ENCODE results near the gene SLC7A6OS. TPM values are rescaled to one million over a fixed set of nuclear protein-coding genes. Genes with fewer than 3 reads are reported as not detected.

The SLC7A6OS gene
- total RNA-seq, 6 experiments from 2014 or later, result 10.5 to 16.2 (median 13.7) TPM

DNA sequence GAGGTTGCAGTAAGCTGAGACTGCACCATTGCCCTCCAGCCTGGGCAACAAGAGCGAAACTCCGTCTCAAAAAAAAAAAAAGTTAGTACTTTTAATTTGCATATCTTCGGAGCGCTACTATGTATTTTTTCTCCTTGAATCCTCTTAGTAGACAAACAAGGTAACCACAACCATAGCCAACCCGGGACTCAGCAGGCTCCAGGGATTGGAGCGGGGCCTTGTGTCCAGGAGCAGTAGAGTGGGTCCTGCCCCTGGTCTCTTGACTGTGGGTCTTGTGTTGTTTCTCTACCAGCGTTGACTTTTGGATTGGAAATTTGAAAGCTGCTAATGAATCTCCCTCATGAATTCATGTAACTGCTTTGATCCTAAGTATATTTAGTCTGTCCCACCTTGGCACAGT lies 32.4 kb upstream of the SLC7A6OS start:
- Mint-ChIP-seq H3K27me3 (ENCODE audit: insufficient read depth) (no peaks in the 10 kb centered on the region), H3K4me3 (no peak overlapping the region), H3K4me1 (ENCODE audit: low read depth) (no peaks in the 10 kb centered on the region), H3K36me3 (ENCODE audit: low read depth) (peaks cover 34% of the 10 kb centered on the region), H3K9me3 (no peaks in the 10 kb centered on the region), H3K27ac (no peak overlapping the region)
- TF ChIP-seq, protein P1, sequence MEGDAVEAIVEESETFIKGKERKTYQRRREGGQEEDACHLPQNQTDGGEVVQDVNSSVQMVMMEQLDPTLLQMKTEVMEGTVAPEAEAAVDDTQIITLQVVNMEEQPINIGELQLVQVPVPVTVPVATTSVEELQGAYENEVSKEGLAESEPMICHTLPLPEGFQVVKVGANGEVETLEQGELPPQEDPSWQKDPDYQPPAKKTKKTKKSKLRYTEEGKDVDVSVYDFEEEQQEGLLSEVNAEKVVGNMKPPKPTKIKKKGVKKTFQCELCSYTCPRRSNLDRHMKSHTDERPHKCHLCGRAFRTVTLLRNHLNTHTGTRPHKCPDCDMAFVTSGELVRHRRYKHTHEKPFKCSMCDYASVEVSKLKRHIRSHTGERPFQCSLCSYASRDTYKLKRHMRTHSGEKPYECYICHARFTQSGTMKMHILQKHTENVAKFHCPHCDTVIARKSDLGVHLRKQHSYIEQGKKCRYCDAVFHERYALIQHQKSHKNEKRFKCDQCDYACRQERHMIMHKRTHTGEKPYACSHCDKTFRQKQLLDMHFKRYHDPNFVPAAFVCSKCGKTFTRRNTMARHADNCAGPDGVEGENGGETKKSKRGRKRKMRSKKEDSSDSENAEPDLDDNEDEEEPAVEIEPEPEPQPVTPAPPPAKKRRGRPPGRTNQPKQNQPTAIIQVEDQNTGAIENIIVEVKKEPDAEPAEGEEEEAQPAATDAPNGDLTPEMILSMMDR (IDR thresholded peaks at IDR 0.05), result no peak
- DNase-seq, result no peak

DNA sequence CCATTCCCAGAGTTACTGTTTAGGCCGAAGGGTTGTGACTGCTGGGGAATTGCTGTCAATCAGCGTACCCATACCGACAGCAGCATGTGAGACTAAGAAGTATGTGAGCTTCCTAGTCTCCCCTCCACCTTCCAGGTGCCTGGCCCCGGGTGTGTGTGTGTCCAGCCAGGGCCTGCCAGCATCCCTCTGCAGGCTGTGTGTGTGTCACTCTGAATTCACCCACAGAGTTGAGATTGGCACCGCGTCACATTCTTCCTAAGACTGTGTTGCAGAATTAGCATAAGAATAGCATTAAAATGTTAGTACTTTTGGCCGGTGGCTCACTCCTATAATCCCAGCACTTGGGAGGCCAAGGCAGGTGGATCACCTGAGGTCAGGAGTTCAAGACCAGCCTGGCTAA lies 31.9 kb upstream of the SLC7A6OS start:
- H3K9me3 Mint-ChIP-seq, result no peaks in the 10 kb centered on the region
- H3K36me3 Mint-ChIP-seq (ENCODE audit: low read depth), result peaks cover 29% of the 10 kb centered on the region
- no peaks in the 10 kb centered on the region for H3K27me3 Mint-ChIP-seq (ENCODE audit: insufficient read depth)
- no peak for DNase-seq
- H3K4me3 Mint-ChIP-seq, result no peak overlapping the region
- H3K27ac Mint-ChIP-seq, result no peak overlapping the region
- TF ChIP-seq, protein P1 (IDR thresholded peaks at IDR 0.05), result no peak
- no peaks in the 10 kb centered on the region for H3K4me1 Mint-ChIP-seq (ENCODE audit: low read depth)

DNA sequence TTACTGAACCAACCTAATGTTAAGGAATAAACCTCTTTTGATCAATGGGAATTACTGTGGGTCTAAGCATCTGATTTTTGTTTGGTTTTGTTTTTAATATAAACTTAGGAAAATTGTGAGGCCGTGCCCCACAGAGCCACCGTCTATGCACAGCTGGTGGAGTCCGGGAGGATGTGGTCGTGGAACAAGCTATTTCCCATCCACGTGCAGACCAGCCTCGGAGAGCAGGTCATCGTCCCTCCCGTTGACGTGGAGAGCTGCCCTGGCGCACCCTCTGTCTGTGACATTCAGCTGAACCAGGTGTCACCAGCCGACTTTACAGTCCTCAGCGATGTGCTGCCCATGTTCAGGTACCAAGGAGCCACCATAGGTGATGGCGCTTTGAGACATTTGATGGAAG lies 28.5 kb upstream of the SLC7A6OS start:
- Mint-ChIP-seq H3K27me3 (ENCODE audit: insufficient read depth) (no peaks in the 10 kb centered on the region), H3K4me3 (no peak overlapping the region), H3K36me3 (ENCODE audit: low read depth) (peaks cover 27% of the 10 kb centered on the region)

DNA sequence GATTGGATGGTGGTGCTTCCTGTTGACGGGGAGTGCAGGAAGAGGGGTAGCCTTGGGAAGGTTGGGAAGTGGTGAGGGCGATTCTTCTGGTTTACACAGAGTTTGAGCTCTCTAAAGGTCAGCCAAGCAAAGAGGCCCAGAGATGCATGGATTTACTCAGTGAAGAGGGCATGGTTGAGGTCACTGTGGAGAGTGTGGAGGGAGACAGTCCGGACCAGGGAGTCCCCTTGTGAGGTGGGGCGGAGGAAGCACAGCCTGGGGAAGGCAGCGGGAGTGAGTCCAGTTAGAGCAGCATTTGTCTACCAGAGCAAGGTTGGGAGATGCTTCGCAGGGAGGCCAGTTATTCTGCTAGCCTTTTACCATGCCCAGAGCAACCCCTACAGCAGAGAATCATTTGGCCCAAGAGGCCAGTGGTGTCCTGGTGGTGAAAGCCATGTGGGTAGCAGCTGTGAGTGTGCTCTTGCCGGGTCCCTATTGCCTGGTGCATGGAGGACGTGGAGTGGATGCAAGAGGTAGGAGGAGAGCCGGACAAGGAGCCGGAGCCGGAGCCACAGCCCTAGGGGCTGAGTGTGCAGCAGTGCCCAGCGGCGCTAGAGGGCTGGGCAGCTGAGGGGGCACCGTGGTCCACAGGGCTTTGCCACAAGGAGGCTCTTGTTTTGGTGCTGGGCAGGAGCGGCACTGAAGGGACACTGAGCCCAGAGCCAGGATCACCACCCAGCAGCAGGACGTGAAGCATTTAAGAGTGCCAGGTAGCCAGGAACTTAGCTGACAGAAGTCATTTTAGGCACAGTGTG lies 27.8 kb upstream of the SLC7A6OS start:
- Mint-ChIP-seq H3K27me3 (ENCODE audit: insufficient read depth) (no peaks in the 10 kb centered on the region), H3K27ac (no peak overlapping the region), H3K36me3 (ENCODE audit: low read depth) (peaks cover 30% of the 10 kb centered on the region), H3K4me3 (no peak overlapping the region), H3K9me3 (no peaks in the 10 kb centered on the region), H3K4me1 (ENCODE audit: low read depth) (peaks cover 17% of the 10 kb centered on the region)
- TF ChIP-seq, protein P1 (IDR thresholded peaks at IDR 0.05), result no peak
- no peak for DNase-seq

More for the DNA sequence above, 28.5 kb upstream of the SLC7A6OS start:
- Mint-ChIP-seq H3K27ac (no peak overlapping the region), H3K9me3 (no peaks in the 10 kb centered on the region), H3K4me1 (ENCODE audit: low read depth) (peaks cover 12% of the 10 kb centered on the region)
- DNase-seq, result no peak
- TF ChIP-seq, protein P1 (IDR thresholded peaks at IDR 0.05), result no peak

DNA sequence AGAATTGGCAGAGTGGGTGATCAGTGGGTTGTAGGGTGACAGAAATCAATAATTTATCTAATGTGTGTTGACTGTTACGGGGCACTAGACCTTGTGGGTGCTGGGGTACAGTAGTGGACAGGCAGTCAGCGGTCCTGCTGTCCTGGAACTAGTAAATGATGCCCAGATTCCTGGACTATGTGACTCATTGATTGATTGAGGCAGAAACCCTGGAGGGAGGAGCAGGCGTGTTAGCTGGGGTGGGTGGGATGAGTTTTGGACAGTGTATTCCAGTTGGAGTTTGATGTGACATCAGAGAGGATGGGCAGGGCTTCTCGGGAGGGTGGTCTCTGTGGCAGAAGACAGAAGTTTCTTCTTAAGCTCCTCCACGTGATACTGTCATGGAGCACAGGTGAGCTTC lies 24.4 kb upstream of the SLC7A6OS start:
- H3K36me3 Mint-ChIP-seq (ENCODE audit: low read depth), result peaks cover 26% of the 10 kb centered on the region
- H3K4me1 Mint-ChIP-seq (ENCODE audit: low read depth), result peaks cover 38% of the 10 kb centered on the region
- TF ChIP-seq, protein P1 (IDR thresholded peaks at IDR 0.05), result no peak
- no peak for DNase-seq
- peak overlapping the region; percentile 60 for H3K27ac Mint-ChIP-seq
- H3K27me3 Mint-ChIP-seq (ENCODE audit: insufficient read depth), result no peaks in the 10 kb centered on the region
- no peaks in the 10 kb centered on the region for H3K9me3 Mint-ChIP-seq
- H3K4me3 Mint-ChIP-seq, result no peak overlapping the region
